GM23338 (cell line): ENCODE measurements around the gene AKIRIN2. TPM values are rescaled to one million over a fixed set of nuclear protein-coding genes. Genes with fewer than 3 reads are reported as not detected.

Experiments
- ATAC-seq: fragments of 200-7000 bp; cut with Tn5 transposase; 3 replicates; pipeline ENCODE4 v1.9.1; 2020
- DNase-seq: peaks from one replicate; pipeline ENCODE4 v3.0.0-alpha.2; 2015; ENCODE audit warnings: low spot score
- H2AFZ ChIP-seq: fragments of 200-600 bp; sonication (generic); 2 replicates; pipeline ENCODE4 v1.8.0; 2016; ENCODE audit warnings: antibody characterized with exemption, mild to moderate bottlenecking, moderate library complexity
- H3F3A ChIP-seq: fragments of 200-600 bp; sonication (generic); replicated peaks from 2 replicates; pipeline ENCODE4 v1.8.0; 2017; ENCODE audit warnings: antibody characterized with exemption, mixed run types, low read depth
- H3K27ac ChIP-seq: fragments of 200-600 bp; sonication (generic); 2 replicates; pipeline ENCODE4 v1.6.1; 2016; ENCODE audit warnings: low read depth
- H3K27me3 ChIP-seq: fragments of 200-600 bp; sonication (generic); 2 replicates; pipeline ENCODE4 v1.8.0; 2016; ENCODE audit warnings: mild to moderate bottlenecking, mixed run types, moderate library complexity; ENCODE audit not compliant: insufficient read depth
- H3K36me3 ChIP-seq: fragments of 200-600 bp; sonication (generic); 2 replicates; pipeline ENCODE4 v1.8.0; 2016; ENCODE audit warnings: mild to moderate bottlenecking; ENCODE audit not compliant: insufficient read depth
- H3K4me1 ChIP-seq: fragments of 200-600 bp; sonication (generic); 2 replicates; pipeline ENCODE4 v1.8.0; 2016; ENCODE audit warnings: mild to moderate bottlenecking, moderate library complexity; ENCODE audit not compliant: insufficient read depth
- H3K4me2 ChIP-seq: fragments of 200-600 bp; sonication (generic); 2 replicates; pipeline ENCODE4 v1.7.1; 2017; ENCODE audit warnings: mixed run types
- H3K4me3 ChIP-seq: fragments of 200-600 bp; sonication (generic); 2 replicates; pipeline ENCODE4 v1.6.1; 2016; ENCODE audit warnings: mixed run types
- H3K79me2 ChIP-seq: fragments of 200-600 bp; sonication (generic); replicated peaks from 2 replicates; pipeline ENCODE4 v1.8.0; 2017; ENCODE audit warnings: mild to moderate bottlenecking; ENCODE audit not compliant: insufficient read depth
- H3K9me2 ChIP-seq: fragments of 200-600 bp; sonication (generic); 2 replicates; pipeline ENCODE4 v1.8.0; 2017; ENCODE audit not compliant: insufficient read depth
- H4K20me1 ChIP-seq: fragments of 200-600 bp; sonication (generic); replicated peaks from 2 replicates; pipeline ENCODE4 v1.8.0; 2017; ENCODE audit warnings: mild to moderate bottlenecking; ENCODE audit not compliant: insufficient read depth
- H3K27ac Mint-ChIP-seq: 2 replicates; pipeline ENCODE4 v1.8.0; 2020; ENCODE audit warnings: inconsistent platforms, mild to moderate bottlenecking, moderate library complexity, mixed read lengths
- H3K27me3 Mint-ChIP-seq: 3 replicates; pipeline ENCODE4 v1.8.0; 2022; ENCODE audit warnings: low read depth, mild to moderate bottlenecking, moderate library complexity, mixed read lengths, inconsistent platforms; ENCODE audit not compliant: insufficient read depth, poor library complexity
- H3K36me3 Mint-ChIP-seq: 3 replicates; pipeline ENCODE4 v1.8.0; 2021; ENCODE audit warnings: low read depth, mild to moderate bottlenecking, inconsistent platforms, moderate library complexity, mixed read lengths
- H3K4me1 Mint-ChIP-seq: 3 replicates; pipeline ENCODE4 v1.8.0; 2020; ENCODE audit warnings: mild to moderate bottlenecking, inconsistent platforms, mixed read lengths
- H3K4me3 Mint-ChIP-seq: 3 replicates; pipeline ENCODE4 v1.8.0; 2021; ENCODE audit warnings: moderate library complexity, mild to moderate bottlenecking, inconsistent platforms, mixed read lengths
- H3K9me3 Mint-ChIP-seq: 3 replicates; pipeline ENCODE4 v1.8.0; 2020; ENCODE audit warnings: moderate library complexity, mild to moderate bottlenecking, inconsistent platforms, mixed read lengths
- CTCF ChIP-seq, 2 experiments: fragments of 200-600 bp in 1 of 2; sonication (generic) in 1 of 2; conservative IDR thresholded peaks; 2 replicates each; pipeline versions ENCODE4 v1.5.1 to v1.6.1; 2016 to 2017; ENCODE audit warnings: antibody characterized with exemption in 2 of 2, low read depth in 2 of 2, mild to moderate bottlenecking in 2 of 2, moderate library complexity in 1 of 2
- ETS1 ChIP-seq: IDR thresholded peaks from 2 replicates; pipeline ENCODE4 v1.6.1; 2016; ENCODE audit warnings: antibody characterized with exemption
- EZH2phosphoT487 ChIP-seq: fragments of 200-600 bp; sonication (generic); IDR thresholded peaks from one replicate; pipeline ENCODE4 v1.8.1; 2018; ENCODE audit warnings: antibody characterized with exemption; ENCODE audit not compliant: unreplicated experiment
- JUNB ChIP-seq: IDR thresholded peaks from one replicate; pipeline ENCODE4 v1.6.1; 2016; ENCODE audit warnings: antibody characterized with exemption; ENCODE audit not compliant: unreplicated experiment
- NANOG ChIP-seq: IDR thresholded peaks from 2 replicates; pipeline ENCODE4 v1.6.1; 2016; ENCODE audit warnings: antibody characterized with exemption, borderline replicate concordance
- POLR2AphosphoS5 ChIP-seq: IDR thresholded peaks from 2 replicates; pipeline ENCODE4 v1.6.1; 2016; ENCODE audit warnings: antibody characterized with exemption, low read depth
- REST ChIP-seq: IDR thresholded peaks from one replicate; pipeline ENCODE4 v1.6.1; 2018; ENCODE audit warnings: antibody characterized with exemption; ENCODE audit not compliant: unreplicated experiment
- ZNF114 ChIP-seq: fragments of 250-450 bp; sonication (Bioruptor Pico); IDR thresholded peaks from 2 replicates; pipeline ENCODE4 v1.5.0; 2020; ENCODE audit warnings: mild to moderate bottlenecking, moderate library complexity
- ZNF331 ChIP-seq: fragments of 250-450 bp; sonication (Bioruptor Pico); IDR thresholded peaks from 2 replicates; pipeline ENCODE4 v1.5.0; 2020; ENCODE audit warnings: low read depth, mild to moderate bottlenecking, moderate library complexity
- ZNF462 ChIP-seq: fragments of 250-450 bp; sonication (Bioruptor Pico); IDR thresholded peaks from 2 replicates; pipeline ENCODE4 v1.5.0; 2020; ENCODE audit warnings: mild to moderate bottlenecking, moderate library complexity
- polyA plus RNA-seq: library from polyadenylated mRNA; unstranded; fragments of >200 nt; fragmentation: Nextera tagmentation; extraction: Ambion mirVana; gene quantifications from 2 replicates; pipeline ENCODE4 v1.2.1, GENCODE V29; 2016
- total RNA-seq: library from RNA; depleted of rRNA; stranded (reverse); fragments of >200 nt; shearing (Covaris generic); gene quantifications from 2 replicates; pipeline ENCODE4 v1.2.3, GENCODE V29; 2014

AKIRIN2 gene
- total and polyA plus RNA-seq, 2 experiments from 2014 or later, result 62.1 to 98.1 TPM

GRCh38 chr6:87654875-87655454 lies 47.1 kb downstream of the AKIRIN2 start:
- no peaks in the 10 kb centered on the region for H3K79me2 ChIP-seq
- TF ChIP-seq NANOG, result no peak
- no peak for TF ChIP-seq EZH2phosphoT487
- TF ChIP-seq ETS1, result no peak
- TF ChIP-seq POLR2AphosphoS5, result no peak
- TF ChIP-seq REST, result no peak
- no peak for TF ChIP-seq ZNF331 (CRISPR knock-in tag)
- TF ChIP-seq JUNB, result no peak
- no peak for TF ChIP-seq ZNF462
- no peak for TF ChIP-seq CTCF (conservative IDR thresholded peaks at IDR 0.05; ENCODE audit: low read depth in 2 of 2)
- TF ChIP-seq ZNF114 (CRISPR knock-in tag), result no peak
- no peak for DNase-seq
- H3K4me3 ChIP-seq, result no peak overlapping the region
- peaks cover 31% of the 10 kb centered on the region for H3K4me1 Mint-ChIP-seq
- H3F3A ChIP-seq, result no peaks in the 10 kb centered on the region
- H3K27ac Mint-ChIP-seq, result peak overlapping the region; percentile 91; the same call in 1 of the 2 replicates
- no peak for ATAC-seq
- no peaks in the 10 kb centered on the region for H4K20me1 ChIP-seq
- H3K36me3 Mint-ChIP-seq, result peaks cover 54% of the 10 kb centered on the region
- H3K4me2 ChIP-seq, result no peak overlapping the region
- H3K9me3 Mint-ChIP-seq, result no peaks in the 10 kb centered on the region
- H3K4me3 Mint-ChIP-seq, result no peak overlapping the region
- no peaks in the 10 kb centered on the region; the same call in 1 of the 2 replicates for H3K9me2 ChIP-seq
- peaks cover 10% of the 10 kb centered on the region; the same call in 1 of the 2 replicates for H3K36me3 ChIP-seq
- H2AFZ ChIP-seq, result no peak overlapping the region
- peaks cover 24% of the 10 kb centered on the region for H3K4me1 ChIP-seq
- H3K27ac ChIP-seq, result no peak overlapping the region
- H3K27me3 Mint-ChIP-seq, result peaks cover 2% of the 10 kb centered on the region
- H3K27me3 ChIP-seq, result no peaks in the 10 kb centered on the region
